HG02870 (cell line): ENCODE results near the gene PRSS33.

ENCODE experiments used
- ATAC-seq: cut with Tn5 transposase; IDR thresholded peaks from one replicate; pipeline ENCODE4 v1.9.1; 2021; ENCODE audit warnings: mild to moderate bottlenecking, moderate library complexity; ENCODE audit not compliant: unreplicated experiment

PRSS33 gene

DNA sequence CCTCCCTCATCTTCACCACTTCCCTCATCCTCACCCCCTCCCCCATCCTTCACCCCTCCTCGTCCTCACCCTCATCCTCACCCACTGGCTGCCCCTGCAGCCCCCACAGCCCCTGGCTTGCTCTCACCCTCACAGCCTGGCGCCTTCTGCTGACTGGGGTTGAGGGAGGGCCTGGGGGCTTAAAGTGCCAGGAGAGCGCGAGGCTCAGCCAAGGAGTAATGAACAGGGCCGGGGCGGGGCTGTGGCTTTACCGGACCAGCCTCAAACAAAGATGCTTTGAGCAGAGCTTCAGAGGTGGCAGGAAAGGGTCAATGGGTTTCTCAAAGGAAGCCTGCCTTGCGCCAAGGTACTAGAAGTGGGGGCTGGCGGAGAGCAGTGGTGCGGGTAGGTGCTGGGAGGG is at the start of gene PRSS33:
PRSS33 (minus strand) TSS at position 155 of the 400 bp plus-strand sequence. CDS start 1,013 bp downstream, outside the sequence.
- no peak for ATAC-seq

DNA sequence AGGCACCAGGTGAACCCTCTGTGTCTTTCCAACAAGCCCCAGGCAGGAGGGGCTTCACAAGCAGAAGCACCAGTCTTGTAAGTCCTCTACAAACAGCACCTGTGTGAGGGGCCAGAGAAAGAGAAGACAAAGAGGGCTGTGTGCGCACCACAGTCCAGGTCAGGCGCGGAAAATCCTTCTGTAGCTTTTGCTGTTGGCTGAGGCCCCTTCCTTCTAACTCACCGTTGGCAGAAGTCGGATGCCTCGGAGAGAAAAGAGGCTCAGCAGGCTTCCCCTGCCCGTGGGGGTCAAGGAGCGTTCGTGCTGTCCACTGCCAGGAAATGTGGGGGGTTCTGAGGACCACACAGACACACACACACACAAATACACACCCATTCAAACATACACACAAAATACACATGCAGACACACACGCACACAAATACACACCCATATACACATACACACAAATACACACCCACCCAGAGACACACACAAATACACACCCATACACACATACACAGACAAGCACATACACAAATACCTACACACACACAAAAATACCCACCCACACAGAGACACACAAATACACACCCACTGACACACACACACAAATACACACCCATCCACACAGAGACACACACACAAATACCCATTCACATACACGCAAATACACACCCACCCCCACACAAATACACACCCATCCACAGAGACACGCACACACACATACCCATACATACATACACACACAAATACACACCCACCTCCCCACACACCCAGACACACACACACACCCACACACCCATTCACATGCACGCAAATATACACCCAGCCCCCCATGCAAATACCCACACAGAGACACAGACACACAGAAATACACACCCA is 49.5 kb upstream of the PRSS33 start:
- ATAC-seq, result no peak

GRCh38 chr16:2835638-2836493 is 48.5 kb upstream of the PRSS33 start:
- ATAC-seq, result no peak

GRCh38 chr16:2834968-2835367 is 47.6 kb upstream of the PRSS33 start:
- ATAC-seq, result no peak

GRCh38 chr16:2833776-2834175 is 46.4 kb upstream of the PRSS33 start:
- ATAC-seq, result no peak

- no peak for ATAC-seq
Observed at GRCh38 chr16:2831203-2831602, 43.8 kb upstream of the PRSS33 start.

GRCh38 chr16:2830355-2830695 is 43.0 kb upstream of the PRSS33 start:
- ATAC-seq, result no peak

- no peak for ATAC-seq
Observed at GRCh38 chr16:2829501-2830354, 42.4 kb upstream of the PRSS33 start, which contains the start of gene ZG16B. ZG16B (plus strand) TSS chr16:2830303; CDS start chr16:2830442, 139 bp downstream.

DNA sequence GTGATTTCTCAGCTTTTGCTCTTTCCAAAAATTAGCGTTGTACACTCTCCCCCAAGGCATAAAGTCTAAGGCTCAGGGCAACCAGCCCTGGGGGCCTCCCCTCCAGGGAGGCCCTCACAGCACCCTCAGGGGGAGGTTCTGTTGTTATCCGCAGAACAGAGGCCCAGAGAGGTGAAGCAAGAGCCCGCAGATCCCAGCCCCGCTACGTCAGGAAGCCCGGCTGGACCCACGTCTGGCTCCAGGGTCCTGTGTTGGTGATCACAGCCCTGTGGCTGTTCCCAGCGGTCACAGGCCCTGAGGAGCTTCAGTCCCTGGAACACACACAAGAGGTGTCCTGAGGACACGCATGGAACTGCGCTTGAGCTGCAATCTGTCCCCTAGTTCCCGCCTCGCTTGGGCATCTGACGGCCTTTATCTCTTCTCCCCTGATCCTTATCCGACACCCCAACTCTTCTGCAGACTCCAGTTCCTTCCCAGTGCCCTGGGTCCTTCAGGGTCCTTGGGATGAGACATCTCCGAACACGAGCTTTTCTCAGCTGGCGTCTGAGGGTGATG is 41.6 kb upstream of the PRSS33 start:
- no peak for ATAC-seq

GRCh38 chr16:2828521-2828840 is 41.1 kb upstream of the PRSS33 start:
- no peak for ATAC-seq

- ATAC-seq, result no peak
Observed at GRCh38 chr16:2827831-2828520, 40.6 kb upstream of the PRSS33 start.

GRCh38 chr16:2827374-2827791 is 40.0 kb upstream of the PRSS33 start:
- ATAC-seq, result no peak

GRCh38 chr16:2826591-2827373 is 39.4 kb upstream of the PRSS33 start:
- no peak for ATAC-seq

DNA sequence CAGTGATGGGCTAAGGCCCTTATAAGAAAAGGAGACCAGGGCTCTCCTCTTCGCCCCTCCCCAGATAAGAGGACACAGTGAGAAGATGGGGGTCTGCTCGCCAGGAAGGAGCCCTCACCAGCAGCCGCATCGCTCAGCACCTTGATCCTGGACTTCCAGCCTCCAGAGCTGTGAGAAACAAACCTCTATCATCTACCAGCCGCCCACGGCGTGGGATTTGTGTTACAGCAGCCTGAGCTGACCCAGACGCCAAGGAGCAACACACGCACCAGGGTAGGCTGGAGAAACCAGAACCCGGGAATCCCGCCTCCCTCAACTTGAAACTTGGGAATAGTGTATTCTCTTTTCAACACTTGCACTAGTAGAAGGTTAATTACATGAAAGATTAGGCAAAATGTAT is 38.5 kb upstream of the PRSS33 start:
- no peak for ATAC-seq

DNA sequence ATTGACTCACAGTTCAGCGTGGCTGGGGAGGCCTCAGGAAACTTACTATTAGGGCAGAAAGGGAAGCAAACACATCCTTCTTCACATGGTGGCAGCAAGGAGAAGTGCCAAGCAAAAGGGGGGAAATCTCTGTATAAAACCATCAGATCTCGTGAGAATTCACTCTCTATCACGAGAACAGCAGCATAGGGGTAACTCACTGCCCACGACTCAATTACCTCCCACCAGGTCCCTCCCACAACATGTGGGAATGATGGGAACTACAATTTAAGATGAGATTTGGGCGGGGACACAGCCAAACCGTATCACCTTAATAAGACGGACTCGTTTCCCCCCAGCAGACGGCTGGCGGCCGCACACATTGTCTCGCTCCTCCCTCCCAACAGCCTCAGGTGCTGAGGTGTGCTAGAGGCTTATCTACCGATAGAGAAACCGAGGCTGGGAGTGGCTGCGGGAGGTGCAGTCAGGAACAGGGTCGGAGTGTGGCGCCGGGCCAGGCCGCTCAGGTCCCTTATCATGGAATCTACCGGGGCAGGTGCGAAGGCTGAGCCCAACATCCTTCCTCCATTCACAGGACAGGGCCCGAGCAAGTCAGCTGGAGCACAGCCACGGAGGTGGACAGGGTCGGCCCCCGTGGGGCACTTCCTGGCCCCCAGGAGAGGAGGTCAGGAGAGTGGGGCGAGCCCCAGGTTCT is 37.8 kb upstream of the PRSS33 start:
- no peak for ATAC-seq

DNA sequence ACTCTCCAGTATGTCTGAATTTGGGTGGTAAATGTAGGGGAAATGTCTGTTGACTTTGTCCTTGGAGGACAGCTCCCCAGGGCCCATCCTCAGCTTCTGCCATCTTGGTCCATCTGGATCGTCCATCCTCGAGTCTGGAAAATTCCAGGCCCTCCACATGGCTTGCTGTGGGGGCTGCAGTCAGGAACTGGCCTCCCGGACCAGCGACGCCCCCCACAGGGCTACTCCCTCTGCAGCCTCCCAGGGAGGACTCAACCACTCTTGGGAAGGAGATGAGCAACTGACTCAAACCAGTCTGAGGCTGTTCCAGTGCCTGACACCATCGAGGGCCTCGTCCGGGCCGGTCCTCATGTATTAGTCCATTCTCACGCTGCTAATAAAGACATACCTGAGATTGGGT is 37.3 kb upstream of the PRSS33 start:
- no peak for ATAC-seq

- ATAC-seq, result no peak
Observed at GRCh38 chr16:2822496-2822895, 35.1 kb upstream of the PRSS33 start.

DNA sequence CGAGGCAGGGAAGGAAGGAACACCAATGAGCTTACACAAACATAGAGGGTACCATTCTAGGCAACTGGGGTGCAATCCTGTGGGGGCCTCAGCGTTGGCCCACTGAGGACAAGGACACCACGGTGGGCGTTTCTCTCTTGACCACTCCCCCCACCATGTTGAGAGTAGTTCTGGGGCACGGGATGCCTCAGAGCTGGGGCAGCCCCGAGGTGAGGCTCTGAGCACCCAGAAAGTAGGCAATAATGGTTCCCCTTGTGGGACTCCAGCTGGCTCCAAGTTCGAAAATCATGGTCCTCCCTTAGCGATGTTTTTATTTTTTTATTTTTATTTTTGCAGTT is 34.8 kb upstream of the PRSS33 start:
- no peak for ATAC-seq
